A549 (cell line): Measurements from ENCODE around the gene CDIPT. TPM values are rescaled to one million over a fixed set of nuclear protein-coding genes. Genes with fewer than 3 reads are reported as not detected.

Source experiments
- ATAC-seq, 2 experiments: fragments of 200-7000 bp in 1 of 2; fragments of >200 bp in 1 of 2; cut with Nextera tagmentation in 1 of 2; cut with Tn5 transposase in 1 of 2; 3 replicates each; pipeline versions ENCODE4 v1.8.0 to v1.9.1; 2018 to 2020; ENCODE audit warnings: mild to moderate bottlenecking in 1 of 2, moderate library complexity in 1 of 2
- CTCF ChIA-PET: fragments of 300-600 bp; sonication (Branson Sonifier 250); formaldehyde crosslinking; extraction: SDS; loops from one replicate; lab custom pipeline; 2021; ENCODE audit warnings: antibody characterized with exemption, inconsistent platforms; lab: Yijun Ruan, JAX
- POLR2A ChIA-PET: fragments of 350-600 bp; formaldehyde crosslinking; extraction: SDS; loops from one replicate; lab custom pipeline; 2021; ENCODE audit warnings: antibody characterized with exemption, inconsistent platforms; lab: Yijun Ruan, JAX
- DNase-seq, 2 experiments: peaks; one replicate each; pipeline versions ENCODE4 v3.0.0 to v3.0.0-alpha.2; 2011 to 2016; ENCODE audit warnings: low read depth in 1 of 2, low spot score in 1 of 2
- FAIRE-seq: peaks from 2 replicates; lab custom pipeline; 2011; peaks lifted over from hg19 to GRCh38; lab: Jason Lieb, UNC
- H3K27ac ChIP-seq, 2 experiments: fragments of >200 bp; sonication (Bioruptor Twin); formaldehyde crosslinking; 3 replicates each; pipeline ENCODE4 v1.5.1; 2016 to 2017
- H3K4me1 ChIP-seq: fragments of >200 bp; sonication (Bioruptor Twin); formaldehyde crosslinking; 3 replicates; pipeline ENCODE4 v1.6.1; 2016
- H3K4me2 ChIP-seq: fragments of >200 bp; sonication (Bioruptor Twin); formaldehyde crosslinking; 3 replicates; pipeline ENCODE4 v1.6.1; 2016
- H3K4me3 ChIP-seq: fragments of >200 bp; sonication (Bioruptor Twin); formaldehyde crosslinking; 3 replicates; pipeline ENCODE4 v1.5.1; 2016
- H3K9me3 ChIP-seq: fragments of >200 bp; sonication (Bioruptor Twin); formaldehyde crosslinking; 3 replicates; pipeline ENCODE4 v1.6.1; 2016
- BCL3 ChIP-seq: fragments of >200 bp; sonication (Bioruptor Twin); formaldehyde crosslinking; IDR thresholded peaks from 3 replicates; pipeline ENCODE4 v1.6.1; 2016
- BHLHE40 ChIP-seq: IDR thresholded peaks from 2 replicates; pipeline ENCODE4 v1.6.1; 2012; ENCODE audit warnings: low read depth, low read length, inconsistent platforms
- CBX2 ChIP-seq: fragments of 200-600 bp; sonication (generic); IDR thresholded peaks from 2 replicates; pipeline ENCODE4 v1.6.1; 2016; ENCODE audit warnings: low read depth, mild to moderate bottlenecking, borderline replicate concordance
- CBX8 ChIP-seq: fragments of 200-600 bp; sonication (generic); IDR thresholded peaks from 2 replicates; pipeline ENCODE4 v1.6.1; 2016
- CHD2 ChIP-seq: fragments of 150-350 bp; IDR thresholded peaks from 2 replicates; pipeline ENCODE4 v1.6.1; 2014; ENCODE audit warnings: low read length; ENCODE audit not compliant: partially characterized antibody
- CHD4 ChIP-seq: fragments of 200-600 bp; sonication (generic); IDR thresholded peaks from 2 replicates; pipeline ENCODE4 v1.6.1; 2016; ENCODE audit warnings: antibody characterized with exemption, mild to moderate bottlenecking, borderline replicate concordance
- E2F6 ChIP-seq: IDR thresholded peaks from 2 replicates; pipeline ENCODE4 v1.6.1; 2012; ENCODE audit warnings: low read depth, borderline replicate concordance
- ELK1 ChIP-seq: fragments of 150-350 bp; IDR thresholded peaks from 2 replicates; pipeline ENCODE4 v1.6.1; 2014; ENCODE audit warnings: low read depth, mild to moderate bottlenecking, low read length
- FOSB ChIP-seq: fragments of 250-450 bp; sonication (Bioruptor Pico); IDR thresholded peaks from 2 replicates; pipeline ENCODE4 v1.5.0; 2020; ENCODE audit warnings: mild to moderate bottlenecking, moderate library complexity
- GATA3 ChIP-seq: IDR thresholded peaks from 2 replicates; pipeline ENCODE4 v1.6.1; 2012; ENCODE audit warnings: borderline replicate concordance
- HDAC2 ChIP-seq: fragments of 200-600 bp; sonication (generic); IDR thresholded peaks from 2 replicates; pipeline ENCODE4 v1.6.1; 2016
- HES2 ChIP-seq: fragments of >200 bp; sonication (Bioruptor Twin); formaldehyde crosslinking; IDR thresholded peaks from 2 replicates; pipeline ENCODE4 v1.6.1; 2016
- JUN ChIP-seq, 2 experiments: fragments of >200 bp; sonication (Bioruptor Twin); formaldehyde crosslinking; IDR thresholded peaks; 2 replicates in 1 of 2; 3 replicates in 1 of 2; pipeline ENCODE4 v1.6.1; 2016 to 2017
- JUNB ChIP-seq: fragments of >200 bp; sonication (Bioruptor Twin); formaldehyde crosslinking; IDR thresholded peaks from 2 replicates; pipeline ENCODE4 v1.6.1; 2016
- KDM5A ChIP-seq: fragments of 200-600 bp; sonication (generic); IDR thresholded peaks from 2 replicates; pipeline ENCODE4 v1.6.1; 2016; ENCODE audit warnings: antibody characterized with exemption, mild to moderate bottlenecking
- MAX ChIP-seq: IDR thresholded peaks from 2 replicates; pipeline ENCODE4 v1.6.1; 2012
- NPAS2 ChIP-seq: fragments of 250-450 bp; sonication (Bioruptor Pico); IDR thresholded peaks from 2 replicates; pipeline ENCODE4 v1.8.0; 2022; ENCODE audit warnings: mild to moderate bottlenecking, moderate library complexity, borderline replicate concordance
- PBX3 ChIP-seq: IDR thresholded peaks from 2 replicates; pipeline ENCODE4 v1.6.1; 2012
- POLR2A ChIP-seq: IDR thresholded peaks from 2 replicates; pipeline ENCODE4 v1.6.1; 2012; ENCODE audit warnings: mild to moderate bottlenecking, low read length
- POLR2AphosphoS2 ChIP-seq: conservative IDR thresholded peaks from 2 replicates; pipeline ENCODE4 v1.6.1; 2012; ENCODE audit warnings: low read length, improper control_type of control experiment, inconsistent platforms
- RAD21 ChIP-seq, 2 experiments: fragments of >200 bp in 1 of 2; sonication (Bioruptor Twin) in 1 of 2; formaldehyde crosslinking in 1 of 2; IDR thresholded peaks in 1 of 2; conservative IDR thresholded peaks in 1 of 2; 2 replicates in 1 of 2; 3 replicates in 1 of 2; pipeline ENCODE4 v1.6.1; 2012 to 2018; ENCODE audit warnings: inconsistent platforms in 1 of 2
- RFX5 ChIP-seq: fragments of 450-650 bp; IDR thresholded peaks from 2 replicates; pipeline ENCODE4 v1.7.1; 2014; ENCODE audit warnings: antibody characterized with exemption, mild to moderate bottlenecking, moderate library complexity
- TFCP2L1 ChIP-seq: fragments of 250-450 bp; sonication (Bioruptor Pico); IDR thresholded peaks from 2 replicates; pipeline ENCODE4 v1.5.0; 2021; ENCODE audit warnings: mild to moderate bottlenecking
- TP53 ChIP-seq: fragments of 250-450 bp; sonication (Bioruptor Pico); IDR thresholded peaks from 2 replicates; pipeline ENCODE4 v1.5.0; 2021; ENCODE audit warnings: mild to moderate bottlenecking, moderate library complexity
- ZFP36 ChIP-seq: fragments of 450-650 bp; IDR thresholded peaks from 2 replicates; pipeline ENCODE4 v1.6.1; 2014; ENCODE audit warnings: borderline replicate concordance; ENCODE audit not compliant: partially characterized antibody
- WGBS: methylation state at CpG from one replicate; pipeline ENCODE4 v1.1.6; 2017; ENCODE audit errors: missing lambda C conversion rate; 5-methylcytosine and 5-hydroxymethylcytosine counted together
- polyA plus RNA-seq, 4 experiments: library from polyadenylated mRNA; depleted of rRNA in 3 of 4; stranded (reverse); fragments of >200 nt; fragmentation: RNase III in 1 of 4; extraction: RNeasy Plus Mini Kit Qiagen cat#74134 plus additional on column Dnase treatment in 1 of 4; gene quantifications; 2 replicates in 3 of 4; 3 replicates in 1 of 4; pipeline ENCODE4 v1.2.3, GENCODE V29; 2011 to 2017
- TF ChIP-seq, protein P1 (sequence below): fragments of 250-450 bp; sonication (Bioruptor Pico); IDR thresholded peaks from 2 replicates; pipeline ENCODE4 v1.5.0; 2020; ENCODE audit warnings: low read depth, mild to moderate bottlenecking, moderate library complexity
- TF ChIP-seq, protein P2 (sequence below): fragments of >200 bp; sonication (Bioruptor Twin); formaldehyde crosslinking; IDR thresholded peaks from 3 replicates; pipeline ENCODE4 v1.5.1; 2016

CDIPT gene
- polyA plus RNA-seq, 2 of the 4 experiments (the other 2 are of a cell fraction), result 64.0 to 72.1 TPM

- H3K4me3 ChIP-seq, result no peak overlapping the region
- CTCF ChIA-PET, result interaction anchor here (0.7 to 2.5 kb wide), 9 partner anchors 9 to 161 kb away, joined by 3 to 9 read pairs (median 5); partner anchors contain the start of genes C16orf92, DOC2A and MVP
- no peak overlapping the region; the same call in 2 of the 3 replicates for H3K4me2 ChIP-seq
- no peaks in the 10 kb centered on the region for H3K9me3 ChIP-seq
- ATAC-seq (no peak), FAIRE-seq (no peak), DNase-seq (no peak)
- TF ChIP-seq JUN (IDR thresholded peaks at IDR 0.05) (no peak), BHLHE40 (no peak), POLR2A (no peak), E2F6 (no peak), RFX5 (no peak), NPAS2 (CRISPR knock-in tag) (no peak), BCL3 (no peak), HES2 (no peak), TP53 (no peak), MAX (no peak), ELK1 (no peak), FOSB (no peak), GATA3 (no peak)
- H3K27ac ChIP-seq, result peak overlapping the region in 1 of 2 experiments; percentile 88; a peak in 2 of 6 replicates
- WGBS, result 57% methylated on average over 9 of the region's 9 CpGs
- POLR2A ChIA-PET, result interaction anchor here (0.6 kb wide), 1 partner anchor 68 kb away, joined by 3 read pairs; no protein-coding TSS in a partner anchor
- H3K4me1 ChIP-seq, result peaks cover 19% of the 10 kb centered on the region
Observed at GRCh38 chr16:29864205-29864604, 1.2 kb upstream of the CDIPT start.

GRCh38 chr16:29863669-29863984, 601 bp upstream of the CDIPT start:
- Histone ChIP-seq H3K4me1 (peaks cover 19% of the 10 kb centered on the region), H3K27ac (peak overlapping the region; percentile 88 to 97), H3K4me3 (no peak overlapping the region), H3K4me2 (peak overlapping the region; percentile 92), H3K9me3 (no peaks in the 10 kb centered on the region)
- FAIRE-seq (no peak), ATAC-seq (no peak), DNase-seq (no peak)
- POLR2A ChIA-PET, result interaction anchor here (1.2 kb wide), 1 partner anchor 36 kb away, joined by 6 read pairs; the partner anchor contains the start of genes ASPHD1 and SEZ6L2
- CTCF ChIA-PET, result interaction anchor here (0.7 to 2.6 kb wide), 22 partner anchors 10 to 168 kb away, joined by 3 to 15 read pairs (median 5); partner anchors contain the start of genes C16orf92, DOC2A, MVP and TLCD3B
- 39% methylated on average over 16 of the region's 16 CpGs for WGBS
- TF ChIP-seq RAD21 (conservative IDR thresholded peaks at IDR 0.05 in 1 of 2, IDR thresholded peaks at IDR 0.05 in 1 of 2) (0 out of 5 replicates have a peak, but pooled peaks of 1 of the 2 experiments have one; percentile 7), FOSB (no peak), HDAC2 (no peak), POLR2AphosphoS2 (no peak), CHD2 (peak; percentile 1), KDM5A (no peak), ZFP36 (no peak), CBX2 (no peak), JUNB (no peak), TFCP2L1 (CRISPR knock-in tag) (no peak), PBX3 (no peak), CBX8 (no peak), CHD4 (no peak), BCL3 (no peak)
- TF ChIP-seq, protein P1, sequence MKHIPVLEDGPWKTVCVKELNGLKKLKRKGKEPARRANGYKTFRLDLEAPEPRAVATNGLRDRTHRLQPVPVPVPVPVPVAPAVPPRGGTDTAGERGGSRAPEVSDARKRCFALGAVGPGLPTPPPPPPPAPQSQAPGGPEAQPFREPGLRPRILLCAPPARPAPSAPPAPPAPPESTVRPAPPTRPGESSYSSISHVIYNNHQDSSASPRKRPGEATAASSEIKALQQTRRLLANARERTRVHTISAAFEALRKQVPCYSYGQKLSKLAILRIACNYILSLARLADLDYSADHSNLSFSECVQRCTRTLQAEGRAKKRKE (CRISPR knock-in tag), result no peak
- TF ChIP-seq, protein P2, sequence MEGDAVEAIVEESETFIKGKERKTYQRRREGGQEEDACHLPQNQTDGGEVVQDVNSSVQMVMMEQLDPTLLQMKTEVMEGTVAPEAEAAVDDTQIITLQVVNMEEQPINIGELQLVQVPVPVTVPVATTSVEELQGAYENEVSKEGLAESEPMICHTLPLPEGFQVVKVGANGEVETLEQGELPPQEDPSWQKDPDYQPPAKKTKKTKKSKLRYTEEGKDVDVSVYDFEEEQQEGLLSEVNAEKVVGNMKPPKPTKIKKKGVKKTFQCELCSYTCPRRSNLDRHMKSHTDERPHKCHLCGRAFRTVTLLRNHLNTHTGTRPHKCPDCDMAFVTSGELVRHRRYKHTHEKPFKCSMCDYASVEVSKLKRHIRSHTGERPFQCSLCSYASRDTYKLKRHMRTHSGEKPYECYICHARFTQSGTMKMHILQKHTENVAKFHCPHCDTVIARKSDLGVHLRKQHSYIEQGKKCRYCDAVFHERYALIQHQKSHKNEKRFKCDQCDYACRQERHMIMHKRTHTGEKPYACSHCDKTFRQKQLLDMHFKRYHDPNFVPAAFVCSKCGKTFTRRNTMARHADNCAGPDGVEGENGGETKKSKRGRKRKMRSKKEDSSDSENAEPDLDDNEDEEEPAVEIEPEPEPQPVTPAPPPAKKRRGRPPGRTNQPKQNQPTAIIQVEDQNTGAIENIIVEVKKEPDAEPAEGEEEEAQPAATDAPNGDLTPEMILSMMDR, result no peak; the same call in 2 of the 3 replicates
